GM12873 (cell line): ENCODE data around the gene LIPH.

Experiments
- TF ChIP-seq, protein P1 (sequence below): IDR thresholded peaks from 2 replicates; pipeline ENCODE4 v1.5.1; 2012; ENCODE audit warnings: low read depth, mild to moderate bottlenecking, moderate library complexity, low read length, control low read depth; ENCODE audit not compliant: insufficient read depth; ENCODE audit errors: missing control alignments

LIPH gene

DNA sequence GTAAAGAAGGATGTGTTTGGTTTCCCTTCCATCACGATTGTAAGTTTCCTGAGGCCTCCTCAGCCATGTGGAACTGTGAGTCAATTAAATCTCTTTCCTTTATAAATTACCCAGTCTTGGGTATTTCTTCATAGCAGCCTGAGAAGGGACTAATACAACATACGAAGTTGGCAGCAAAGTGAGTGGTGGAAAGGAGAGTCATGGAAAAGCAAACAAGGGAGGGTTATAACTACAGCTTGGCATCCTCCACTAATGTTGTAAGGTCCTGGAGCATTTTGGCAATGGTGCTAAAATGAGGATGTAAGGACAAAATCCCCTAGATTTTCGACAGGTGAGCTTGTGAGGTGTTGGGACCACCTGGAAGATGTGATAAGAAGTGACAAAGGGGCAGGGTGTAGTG lies 47.8 kb downstream of the LIPH start:
- TF ChIP-seq, protein P1, sequence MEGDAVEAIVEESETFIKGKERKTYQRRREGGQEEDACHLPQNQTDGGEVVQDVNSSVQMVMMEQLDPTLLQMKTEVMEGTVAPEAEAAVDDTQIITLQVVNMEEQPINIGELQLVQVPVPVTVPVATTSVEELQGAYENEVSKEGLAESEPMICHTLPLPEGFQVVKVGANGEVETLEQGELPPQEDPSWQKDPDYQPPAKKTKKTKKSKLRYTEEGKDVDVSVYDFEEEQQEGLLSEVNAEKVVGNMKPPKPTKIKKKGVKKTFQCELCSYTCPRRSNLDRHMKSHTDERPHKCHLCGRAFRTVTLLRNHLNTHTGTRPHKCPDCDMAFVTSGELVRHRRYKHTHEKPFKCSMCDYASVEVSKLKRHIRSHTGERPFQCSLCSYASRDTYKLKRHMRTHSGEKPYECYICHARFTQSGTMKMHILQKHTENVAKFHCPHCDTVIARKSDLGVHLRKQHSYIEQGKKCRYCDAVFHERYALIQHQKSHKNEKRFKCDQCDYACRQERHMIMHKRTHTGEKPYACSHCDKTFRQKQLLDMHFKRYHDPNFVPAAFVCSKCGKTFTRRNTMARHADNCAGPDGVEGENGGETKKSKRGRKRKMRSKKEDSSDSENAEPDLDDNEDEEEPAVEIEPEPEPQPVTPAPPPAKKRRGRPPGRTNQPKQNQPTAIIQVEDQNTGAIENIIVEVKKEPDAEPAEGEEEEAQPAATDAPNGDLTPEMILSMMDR, result no peak

DNA sequence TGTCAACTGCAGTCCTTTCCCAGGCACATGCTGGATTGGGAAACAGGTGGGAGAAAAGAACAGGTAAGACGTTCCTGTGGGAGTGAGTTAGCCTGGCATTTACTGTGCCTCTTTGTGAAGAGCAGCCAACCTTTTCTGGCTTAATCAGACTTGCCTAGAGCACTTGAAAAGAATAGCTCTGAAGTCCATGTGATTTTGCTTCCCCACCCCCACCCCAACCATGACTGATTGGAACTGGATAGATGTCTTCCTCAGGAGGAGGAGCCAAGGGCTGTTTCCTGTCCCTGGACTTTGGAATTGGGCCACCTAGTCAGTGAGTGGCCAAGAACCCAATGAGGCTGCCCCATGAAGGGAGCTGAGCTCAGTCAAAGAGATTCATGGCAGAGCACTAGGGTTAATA lies 48.9 kb downstream of the LIPH start:
- TF ChIP-seq, protein P1, result no peak

DNA sequence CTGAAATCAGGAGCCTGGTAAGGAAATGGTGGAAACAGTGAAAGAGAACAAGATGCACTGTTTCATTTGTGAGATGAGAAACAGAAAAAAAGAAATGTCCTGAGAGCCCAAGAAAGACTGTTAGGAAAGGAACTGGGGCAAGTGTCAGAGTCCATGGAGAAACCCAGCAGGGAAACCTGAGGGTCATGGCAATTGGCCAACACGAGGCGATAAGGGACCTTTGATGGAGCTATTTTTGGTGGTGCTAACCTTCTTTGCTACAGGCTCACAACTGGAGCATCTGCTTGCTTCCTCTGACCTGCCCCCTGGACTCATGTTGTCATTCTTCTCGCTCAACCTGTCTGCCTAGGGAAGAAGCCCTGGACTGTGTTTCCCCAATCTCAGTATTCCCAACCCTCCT lies 49.4 kb downstream of the LIPH start:
- TF ChIP-seq, protein P1, result no peak

DNA sequence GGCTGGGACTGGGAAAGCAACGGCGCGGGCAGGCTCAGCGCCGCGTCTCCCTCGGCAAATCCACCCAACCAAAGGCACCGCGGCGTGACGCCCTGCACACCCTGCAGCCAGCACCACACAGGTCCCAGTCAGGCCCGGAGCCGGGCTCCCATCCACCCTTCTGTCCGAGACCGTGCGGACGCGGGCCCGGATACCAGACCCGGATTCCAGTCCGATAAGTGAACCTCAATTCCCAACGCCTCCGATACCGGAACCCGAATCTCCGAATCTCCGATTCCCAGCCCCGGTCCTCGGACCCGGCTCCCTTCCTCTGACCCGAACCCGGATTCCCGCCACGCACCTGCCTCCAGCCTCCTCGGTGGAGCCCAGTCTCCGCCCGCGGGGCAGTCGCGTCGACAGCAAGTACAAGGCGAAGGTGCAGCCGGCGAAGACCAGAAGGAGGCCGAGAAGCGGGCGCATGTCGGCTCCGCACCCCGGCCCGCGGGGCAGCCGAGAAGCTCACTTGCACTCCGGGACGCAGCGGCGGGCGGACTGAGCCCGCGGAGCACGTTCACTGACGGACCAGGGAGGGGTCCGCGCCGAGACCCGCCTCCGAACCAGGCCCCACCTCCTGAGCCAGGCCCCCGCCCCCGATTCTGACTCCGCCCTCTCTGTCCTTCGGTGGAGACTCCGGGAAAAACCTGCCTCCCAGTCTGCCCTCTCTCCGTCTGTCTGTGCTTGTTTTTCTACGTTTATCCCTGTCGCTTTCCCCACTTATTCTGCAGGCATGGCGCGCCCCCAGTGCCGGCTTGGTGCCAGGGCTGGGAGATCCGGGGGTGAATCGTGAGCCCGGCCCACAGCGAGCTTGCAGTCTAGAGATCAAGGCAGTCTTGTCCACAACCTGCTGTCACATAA lies 53.6 kb downstream of the LIPH start, which contains the start of gene TMEM41A:
Gene TMEM41A, minus strand, starts transcription at position 533 of the 894 bp plus-strand sequence. Its CDS starts 74 bp downstream, at position 459.
- TF ChIP-seq, protein P1, result no peak

DNA sequence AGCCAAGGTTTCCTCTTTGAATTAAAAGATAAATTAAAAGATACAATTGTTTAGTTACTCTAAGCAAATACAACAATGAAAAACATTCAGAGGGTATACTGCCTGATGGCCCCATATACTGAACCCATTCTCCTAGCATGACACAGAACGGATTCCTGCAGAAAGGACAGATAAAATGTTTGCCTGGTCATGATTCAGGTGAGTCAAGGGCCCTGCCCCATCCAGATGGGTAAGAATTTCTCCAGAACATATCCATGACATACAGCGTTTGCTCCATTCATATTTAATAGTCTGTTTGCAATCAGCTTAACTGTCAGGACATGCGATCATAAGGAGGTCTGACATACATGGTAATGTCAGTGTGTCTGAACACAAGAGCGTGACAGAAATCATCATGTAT lies 62.1 kb downstream of the LIPH start:
- TF ChIP-seq, protein P1, result no peak

DNA sequence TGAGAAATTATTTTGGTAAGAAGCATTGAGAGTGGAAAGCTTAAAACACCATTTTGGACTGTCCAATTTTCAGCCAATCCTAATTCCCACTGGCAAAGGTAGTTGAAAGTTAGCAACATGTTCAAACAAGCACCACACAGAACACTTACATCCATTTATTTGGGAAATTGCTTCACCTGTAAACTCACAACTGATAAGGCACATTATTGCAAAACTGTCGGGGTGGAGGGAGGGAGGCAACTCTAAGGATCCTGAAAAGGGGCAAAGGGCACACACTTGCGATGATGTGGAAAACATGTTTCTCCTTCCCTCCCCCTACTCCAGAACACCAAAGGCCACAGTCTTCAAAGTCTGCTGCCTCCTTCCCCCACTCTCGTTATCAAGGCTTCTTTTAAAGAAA lies 62.9 kb downstream of the LIPH start:
- TF ChIP-seq, protein P1, result no peak

DNA sequence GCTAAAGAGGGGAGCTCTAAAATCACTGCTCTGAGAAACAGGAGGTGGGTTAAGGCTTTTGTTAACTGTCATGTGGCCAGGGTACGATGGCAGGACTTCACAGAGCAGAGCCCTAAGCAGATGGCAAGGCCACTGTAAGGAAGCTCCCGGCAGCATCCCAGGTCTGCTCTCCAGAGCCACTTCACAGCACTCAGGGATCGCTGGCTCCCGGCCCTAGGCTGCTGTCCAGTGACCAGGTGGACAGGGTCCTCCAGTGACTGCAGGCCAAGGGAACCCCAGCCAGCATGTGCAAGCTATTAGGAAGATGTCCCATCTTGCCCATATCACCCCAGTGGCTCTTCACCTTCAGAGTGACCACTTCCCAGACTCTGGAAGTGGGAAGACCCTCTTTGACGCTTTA lies 63.9 kb downstream of the LIPH start:
- TF ChIP-seq, protein P1, result no peak
